GM10266 (cell line): ENCODE data around the gene CD52.

Experiments used
- DNase-seq: peaks from one replicate; pipeline ENCODE4 v3.0.0; 2012; ENCODE audit errors: extremely low spot score
- TF ChIP-seq, protein P1 (sequence below): IDR thresholded peaks from 2 replicates; pipeline ENCODE4 v1.5.1; 2012; ENCODE audit warnings: mild to moderate bottlenecking, low read depth; ENCODE audit not compliant: control insufficient read depth, insufficient read depth; ENCODE audit errors: missing control alignments

CD52 gene

DNA sequence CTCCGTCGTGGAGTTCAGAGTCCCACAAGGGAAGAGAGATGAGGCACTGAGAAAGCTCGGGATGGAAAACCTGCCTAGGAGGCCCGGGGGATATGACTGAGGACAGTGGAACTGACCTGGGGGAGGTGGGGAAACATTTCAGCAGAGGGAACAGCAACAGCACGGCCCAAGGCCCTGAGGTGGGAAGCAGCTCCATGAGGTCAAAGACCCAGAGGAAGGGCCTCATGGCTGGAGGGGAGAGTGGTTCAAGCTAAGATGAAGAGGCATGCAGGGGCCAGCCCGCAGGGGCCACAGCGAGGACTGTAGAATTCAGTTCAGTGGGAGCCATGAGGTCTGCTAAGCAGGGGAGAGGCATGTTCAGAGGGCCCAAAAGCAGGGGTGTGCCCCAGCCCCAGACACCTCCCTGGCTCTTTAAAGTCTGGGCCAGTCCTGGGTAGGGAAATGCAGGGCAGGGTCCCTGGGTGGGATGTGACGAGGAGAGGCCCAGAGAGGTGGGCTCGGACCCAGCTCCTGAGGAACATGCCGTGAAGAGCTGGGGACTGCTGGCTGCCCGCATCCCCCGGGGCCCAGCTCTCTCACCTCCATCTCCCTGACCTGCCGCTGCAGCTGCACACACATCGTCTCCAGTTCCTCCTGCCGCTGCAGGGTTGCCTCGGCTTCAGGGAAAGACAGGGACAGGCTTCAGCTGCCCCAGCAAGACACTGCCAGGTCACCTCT is 21.3 kb upstream of the CD52 start:
- no peak for DNase-seq
- TF ChIP-seq, protein P1, sequence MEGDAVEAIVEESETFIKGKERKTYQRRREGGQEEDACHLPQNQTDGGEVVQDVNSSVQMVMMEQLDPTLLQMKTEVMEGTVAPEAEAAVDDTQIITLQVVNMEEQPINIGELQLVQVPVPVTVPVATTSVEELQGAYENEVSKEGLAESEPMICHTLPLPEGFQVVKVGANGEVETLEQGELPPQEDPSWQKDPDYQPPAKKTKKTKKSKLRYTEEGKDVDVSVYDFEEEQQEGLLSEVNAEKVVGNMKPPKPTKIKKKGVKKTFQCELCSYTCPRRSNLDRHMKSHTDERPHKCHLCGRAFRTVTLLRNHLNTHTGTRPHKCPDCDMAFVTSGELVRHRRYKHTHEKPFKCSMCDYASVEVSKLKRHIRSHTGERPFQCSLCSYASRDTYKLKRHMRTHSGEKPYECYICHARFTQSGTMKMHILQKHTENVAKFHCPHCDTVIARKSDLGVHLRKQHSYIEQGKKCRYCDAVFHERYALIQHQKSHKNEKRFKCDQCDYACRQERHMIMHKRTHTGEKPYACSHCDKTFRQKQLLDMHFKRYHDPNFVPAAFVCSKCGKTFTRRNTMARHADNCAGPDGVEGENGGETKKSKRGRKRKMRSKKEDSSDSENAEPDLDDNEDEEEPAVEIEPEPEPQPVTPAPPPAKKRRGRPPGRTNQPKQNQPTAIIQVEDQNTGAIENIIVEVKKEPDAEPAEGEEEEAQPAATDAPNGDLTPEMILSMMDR: no peak

DNA sequence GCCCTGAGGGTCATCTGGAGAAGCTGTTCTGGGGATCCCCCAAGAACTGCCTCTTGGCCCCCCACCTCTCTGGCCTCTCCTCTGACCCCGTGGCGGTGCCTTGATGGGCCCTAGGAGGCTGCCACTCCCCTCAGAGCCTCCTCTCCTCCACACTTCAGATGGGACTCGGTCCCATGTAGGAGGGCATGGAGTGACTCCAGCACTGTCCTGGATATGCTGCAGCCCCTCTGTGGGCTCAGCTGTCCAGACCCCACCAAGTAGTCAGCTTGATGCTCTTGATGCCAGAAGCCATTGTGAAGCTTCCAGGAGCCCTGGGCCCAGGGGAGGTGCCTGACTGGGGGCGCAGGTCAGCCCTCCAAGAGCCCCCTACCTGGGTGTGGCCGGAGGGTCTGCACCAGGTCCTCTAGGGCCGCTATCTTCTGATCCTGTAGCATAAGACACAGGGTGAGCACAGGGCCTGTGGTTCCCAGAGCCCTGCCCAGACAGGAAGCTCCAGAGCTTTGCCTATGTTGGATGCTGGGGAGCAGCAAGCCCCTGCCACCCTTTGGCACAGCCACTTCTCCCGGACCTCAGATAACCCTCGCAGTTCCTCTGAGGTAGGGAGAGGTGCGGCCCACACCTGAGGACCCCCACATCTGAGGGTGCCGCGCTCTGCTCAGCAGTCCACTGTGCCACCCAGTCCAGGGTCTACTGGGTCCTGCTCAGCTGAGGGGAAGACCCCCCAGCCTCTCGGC is 20.5 kb upstream of the CD52 start:
- no peak for DNase-seq
- TF ChIP-seq, protein P1: no peak

DNA sequence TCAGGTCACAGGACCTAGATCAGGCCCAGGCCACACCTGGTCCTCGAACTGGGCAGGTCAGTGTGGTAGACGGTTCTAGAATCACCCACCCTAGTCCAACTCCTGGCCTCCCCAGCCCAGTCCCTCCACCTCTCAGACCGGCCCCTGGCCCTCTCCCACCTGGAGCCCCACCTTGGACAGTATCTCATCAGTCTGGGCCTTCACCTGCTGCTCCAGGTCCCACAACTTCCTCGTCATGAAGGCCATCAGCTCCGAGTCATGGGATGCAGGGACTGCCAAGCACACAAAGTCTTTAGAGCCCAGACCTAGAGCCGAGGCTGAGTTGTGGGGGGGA is 20.0 kb upstream of the CD52 start:
- DNase-seq: no peak
- TF ChIP-seq, protein P1: no peak

DNA sequence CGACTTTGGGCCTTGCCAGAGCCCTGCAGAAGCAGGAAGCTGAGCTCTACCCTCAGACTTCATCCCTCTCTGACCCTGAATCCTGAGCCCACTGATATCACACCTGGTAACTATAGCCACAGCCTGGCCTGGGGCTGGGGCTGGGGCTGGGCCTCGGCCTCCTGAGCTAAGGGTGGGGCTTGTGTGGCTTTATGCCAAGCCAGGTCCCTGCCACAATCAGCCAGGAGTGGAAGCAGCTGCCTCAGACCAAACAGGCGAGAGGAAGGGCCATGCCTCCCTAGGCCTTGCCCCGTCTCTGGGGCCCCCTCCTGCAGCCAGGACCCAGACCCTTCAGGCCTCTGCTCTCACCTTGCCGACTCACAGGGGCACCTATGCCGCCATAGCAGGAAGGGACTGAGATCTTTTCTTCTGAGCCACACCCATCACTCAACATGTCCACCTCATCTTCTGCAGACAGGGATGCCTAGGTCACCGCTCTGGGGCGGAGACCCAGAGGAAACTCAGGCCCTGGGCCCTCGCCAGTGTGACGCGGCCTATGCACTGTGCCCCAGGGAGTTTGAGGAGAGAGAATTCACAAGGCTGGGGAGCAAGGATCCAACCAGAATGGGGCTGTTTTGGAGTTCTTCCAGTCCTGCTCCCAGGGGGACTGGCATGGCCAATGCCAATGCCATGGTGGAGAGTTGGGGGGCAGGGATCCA is 17.0 kb upstream of the CD52 start:
- TF ChIP-seq, protein P1: no peak

DNA sequence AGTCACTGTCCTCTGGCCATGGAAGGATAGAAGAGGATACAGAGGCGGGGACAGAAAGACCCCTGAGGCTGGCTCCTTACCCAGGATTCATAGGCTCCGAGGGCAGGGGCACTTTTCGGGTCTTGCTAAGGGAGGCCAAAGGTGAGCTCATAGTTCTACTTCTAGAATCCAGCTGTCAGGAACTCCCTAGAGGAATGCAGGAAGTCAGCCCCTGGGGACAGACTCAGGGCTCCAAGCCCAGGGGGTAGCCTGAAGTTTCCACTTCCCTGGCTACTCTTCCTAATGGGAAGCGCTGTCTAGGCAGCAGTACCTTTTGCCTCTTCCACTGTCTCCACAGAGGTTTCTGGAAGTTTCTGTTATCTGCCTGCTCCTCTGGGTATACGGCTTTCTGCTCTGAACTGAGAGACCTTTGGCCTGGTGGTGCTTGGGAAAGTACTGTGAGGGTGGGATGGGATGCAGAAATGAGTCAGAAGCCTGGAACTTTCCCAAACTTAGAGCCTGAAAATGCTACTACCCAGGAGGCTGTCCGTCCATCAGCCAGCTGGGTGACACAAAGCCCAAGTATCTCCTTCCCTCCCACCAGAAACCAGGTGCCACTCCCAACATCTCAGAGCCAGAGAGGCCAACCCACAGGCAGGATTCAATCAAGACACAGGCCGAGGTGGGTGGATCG is 14.9 kb upstream of the CD52 start:
- no peak for DNase-seq
- TF ChIP-seq, protein P1: no peak

More for the DNA sequence above, 17.0 kb upstream of the CD52 start:
- no peak for DNase-seq

DNA sequence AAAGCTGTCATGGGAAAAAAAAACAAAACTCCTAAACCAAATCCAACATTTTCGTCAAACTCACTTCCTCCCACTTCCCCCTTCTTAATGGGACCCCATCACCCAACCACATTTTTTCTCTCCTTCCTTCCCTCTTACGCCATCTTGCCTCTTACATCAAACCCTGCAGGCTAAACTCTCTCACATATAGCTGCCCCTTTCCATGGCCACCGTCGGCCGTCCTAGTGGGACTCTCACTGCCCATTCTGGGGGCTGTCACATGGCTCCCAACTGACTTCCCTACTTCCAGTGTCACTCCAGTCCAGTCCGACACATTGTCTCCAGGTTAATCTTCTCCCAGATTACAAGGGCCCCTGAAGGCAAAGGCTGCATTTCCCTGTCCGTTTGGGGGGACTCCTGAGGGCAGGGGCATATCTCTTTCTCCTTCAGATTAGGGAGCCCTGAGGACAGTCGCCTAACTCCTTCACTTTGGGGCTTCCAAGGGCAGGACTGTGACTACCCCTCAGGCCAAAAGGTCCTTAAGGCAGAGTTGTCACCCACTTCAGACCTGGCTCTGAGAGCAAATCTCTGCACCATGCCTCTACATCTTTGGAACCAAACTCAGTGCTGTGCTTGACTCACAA is 12.0 kb upstream of the CD52 start:
- DNase-seq: no peak
- TF ChIP-seq, protein P1: no peak
